Measurements from ENCODE around the gene DNAH6. TPM values are rescaled to one million over a fixed set of nuclear protein-coding genes. Genes with fewer than 3 reads are reported as not detected.

The DNAH6 gene
- total and polyA plus RNA-seq, 2 of the 13 experiments (the other 11 are each of a cell fraction or from before 2014, with no cell fraction given), result 0.01 TPM; not detected in 1

- no peak overlapping the region for H3K4me3 ChIP-seq (replicated peaks in 1 of 3; ENCODE audit: insufficient read depth in 1 of 3, low read depth in 2 of 3, low read length in 3 of 3)
- DNase-seq (ENCODE audit: low spot score) (no peak), ATAC-seq (no peak), FAIRE-seq (no peak)
- H3K4me1 ChIP-seq (ENCODE audit: insufficient read depth, low read length), result no peaks in the 10 kb centered on the region
- no peak overlapping the region for H3K27ac ChIP-seq (ENCODE audit: extremely low read length, insufficient read depth, low read length)
- ChIA-PET POLR2A (no interaction called here), CTCF (ENCODE audit: low intra/inter-chr PET ratio, low total read pairs) (no interaction called here)
- H4K20me1 ChIP-seq (ENCODE audit: insufficient read depth, low read length), result no peaks in the 10 kb centered on the region
- in situ Hi-C loops (cut with HindIII; ENCODE audit: extremely low pct_ligation_motif_present, low pct_unique_long_range_greater_than_20kb), result no loop called here
- H3K9me3 ChIP-seq (ENCODE audit: low read length), result no peaks in the 10 kb centered on the region
- H3K27me3 ChIP-seq (ENCODE audit: control insufficient read depth in 1 of 2, insufficient read depth in 2 of 2, low read length in 2 of 2), result peaks cover 0 to 6% of the 10 kb centered on the region in 2 experiments; a peak in 1 of 5 replicates
- H3K9ac ChIP-seq (ENCODE audit: insufficient read depth, low read depth, low read length), result no peak overlapping the region
- no TSS peak for BruUV-seq (replicated peaks)
- no peak overlapping the region for H2AFZ ChIP-seq (ENCODE audit: low read length)
- WGBS (ENCODE audit: low lambda C conversion rate), result 4% methylated on average over 5 of the region's 5 CpGs
- intact Hi-C loops (cut with micrococcal nuclease; ENCODE audit: unreplicated experiment), result no loop called here
- H3K36me3 ChIP-seq (replicated peaks in 1 of 2; ENCODE audit: control insufficient read depth in 1 of 2, insufficient read depth in 2 of 2, low read length in 2 of 2), result no peaks in the 10 kb centered on the region
- TF ChIP-seq ZNF205 (CRISPR knock-in tag; IDR thresholded peaks at IDR 0.05) (no peak), U2AF2 (IDR thresholded peaks at IDR 0.05; ENCODE audit: low read depth, low read length) (no peak), ZXDC (CRISPR knock-in tag; IDR thresholded peaks at IDR 0.05) (no peak), ZNF709 (CRISPR knock-in tag; IDR thresholded peaks at IDR 0.05) (no peak), ZNF296 (CRISPR knock-in tag; conservative IDR thresholded peaks at IDR 0.05) (no peak)
- no peaks in the 10 kb centered on the region for H3K79me2 ChIP-seq (ENCODE audit: insufficient read depth, low read length)
- H3K4me2 ChIP-seq (ENCODE audit: low read depth, low read length), result no peak overlapping the region
Observed at GRCh38 chr2:84847326-84848050, 331.2 kb downstream of the DNAH6 start.
